NT2/D1 (cell line): ENCODE results near the gene IKZF2.

Source experiments
- DNase-seq: peaks from one replicate; pipeline ENCODE4 v3.0.0-alpha.2; 2011; ENCODE audit warnings: low read depth, low spot score
- H3K27me3 ChIP-seq: 2 replicates; pipeline ENCODE4 v1.6.0; 2011; ENCODE audit warnings: mild to moderate bottlenecking; ENCODE audit not compliant: insufficient read length, insufficient read depth
- H3K36me3 ChIP-seq: 2 replicates; pipeline ENCODE4 v1.6.1; 2011; ENCODE audit warnings: mild to moderate bottlenecking, low read length, mixed read lengths; ENCODE audit not compliant: insufficient read depth, insufficient read length
- H3K4me1 ChIP-seq: 2 replicates; pipeline ENCODE4 v1.5.1; 2011; ENCODE audit not compliant: insufficient read depth, insufficient read length
- H3K4me3 ChIP-seq: 2 replicates; pipeline ENCODE4 v1.5.1; 2011; ENCODE audit warnings: low read depth; ENCODE audit not compliant: insufficient read length
- H3K9ac ChIP-seq: 2 replicates; pipeline ENCODE4 v1.6.0; 2011; ENCODE audit warnings: low read depth; ENCODE audit not compliant: insufficient read length
- H3K9me3 ChIP-seq: 2 replicates; pipeline ENCODE4 v1.5.1; 2011; ENCODE audit warnings: mild to moderate bottlenecking, low read length; ENCODE audit not compliant: insufficient read depth
- SUZ12 ChIP-seq: IDR thresholded peaks from 2 replicates; pipeline ENCODE4 v1.6.1; 2011; ENCODE audit not compliant: insufficient read length, insufficient read depth; ENCODE audit errors: extremely low read depth
- YY1 ChIP-seq: IDR thresholded peaks from 2 replicates; pipeline ENCODE4 v1.6.1; 2011; ENCODE audit not compliant: insufficient read length, insufficient read depth
- ZNF274 ChIP-seq: IDR thresholded peaks from 2 replicates; pipeline ENCODE4 v1.6.1; 2011; ENCODE audit warnings: mild to moderate bottlenecking, low read depth, low read length

Gene IKZF2

GRCh38 chr2:212979046-212979612 lies 172.3 kb downstream of the IKZF2 start:
- TF ChIP-seq YY1: no peak
- no peak for TF ChIP-seq SUZ12
- no peak for TF ChIP-seq ZNF274

GRCh38 chr2:212977152-212977551 lies 174.3 kb downstream of the IKZF2 start:
- H3K36me3 ChIP-seq: no peaks in the 10 kb centered on the region
- H3K9me3 ChIP-seq: no peaks in the 10 kb centered on the region
- no peak overlapping the region for H3K9ac ChIP-seq
- no peak overlapping the region for H3K4me3 ChIP-seq
- no peak for DNase-seq
- H3K27me3 ChIP-seq: no peaks in the 10 kb centered on the region
- no peaks in the 10 kb centered on the region for H3K4me1 ChIP-seq
- TF ChIP-seq SUZ12 (no peak), YY1 (no peak), ZNF274 (no peak)

More at GRCh38 chr2:212979046-212979612, 172.3 kb downstream of the IKZF2 start:
- Histone ChIP-seq H3K36me3 (no peaks in the 10 kb centered on the region), H3K4me3 (no peak overlapping the region), H3K9me3 (no peaks in the 10 kb centered on the region), H3K27me3 (no peaks in the 10 kb centered on the region), H3K9ac (no peak overlapping the region), H3K4me1 (no peaks in the 10 kb centered on the region)
- DNase-seq: no peak

GRCh38 chr2:212975333-212975732 lies 176.1 kb downstream of the IKZF2 start:
- no peak for TF ChIP-seq YY1
- TF ChIP-seq ZNF274: no peak
- Histone ChIP-seq H3K4me3 (no peak overlapping the region), H3K27me3 (no peaks in the 10 kb centered on the region), H3K36me3 (no peaks in the 10 kb centered on the region), H3K9me3 (no peaks in the 10 kb centered on the region), H3K9ac (no peak overlapping the region), H3K4me1 (no peaks in the 10 kb centered on the region)
- DNase-seq: no peak

GRCh38 chr2:212974692-212975091 lies 176.7 kb downstream of the IKZF2 start:
- no peak for DNase-seq
- no peaks in the 10 kb centered on the region for H3K9me3 ChIP-seq
- no peaks in the 10 kb centered on the region for H3K27me3 ChIP-seq
- no peak overlapping the region for H3K9ac ChIP-seq
- H3K36me3 ChIP-seq: no peaks in the 10 kb centered on the region
- no peak overlapping the region for H3K4me3 ChIP-seq
- H3K4me1 ChIP-seq: no peaks in the 10 kb centered on the region
- TF ChIP-seq YY1 (no peak), SUZ12 (no peak), ZNF274 (no peak)

- H3K9ac ChIP-seq: no peak overlapping the region
- no peaks in the 10 kb centered on the region for H3K9me3 ChIP-seq
- TF ChIP-seq YY1 (no peak), SUZ12 (no peak), ZNF274 (no peak)
- no peaks in the 10 kb centered on the region for H3K27me3 ChIP-seq
- no peak for DNase-seq
- H3K4me3 ChIP-seq: no peak overlapping the region
- H3K4me1 ChIP-seq: no peaks in the 10 kb centered on the region
- H3K36me3 ChIP-seq: no peaks in the 10 kb centered on the region
Observed at GRCh38 chr2:212973347-212973746, 178.1 kb downstream of the IKZF2 start.

GRCh38 chr2:212970132-212970531 lies 181.3 kb downstream of the IKZF2 start:
- Histone ChIP-seq H3K4me1 (no peaks in the 10 kb centered on the region), H3K27me3 (no peaks in the 10 kb centered on the region), H3K36me3 (no peaks in the 10 kb centered on the region), H3K4me3 (no peak overlapping the region), H3K9ac (no peak overlapping the region), H3K9me3 (no peaks in the 10 kb centered on the region)
- TF ChIP-seq YY1 (no peak), SUZ12 (no peak), ZNF274 (no peak)
- DNase-seq: no peak

GRCh38 chr2:212968284-212969081 lies 182.9 kb downstream of the IKZF2 start:
- no peak for TF ChIP-seq YY1
- no peak for TF ChIP-seq SUZ12
- TF ChIP-seq ZNF274: no peak
- no peaks in the 10 kb centered on the region for H3K9me3 ChIP-seq
- H3K27me3 ChIP-seq: no peaks in the 10 kb centered on the region
- no peaks in the 10 kb centered on the region for H3K36me3 ChIP-seq
- no peaks in the 10 kb centered on the region for H3K4me1 ChIP-seq
- no peak overlapping the region for H3K9ac ChIP-seq
- H3K4me3 ChIP-seq: no peak overlapping the region
- DNase-seq: no peak
